UCSD-AML1 (cell line): ENCODE data around the gene SNTG2.
"Not testable (repeated sequence)": the region's sequence is repeated elsewhere in the genome, so short reads cannot be mapped to it uniquely, and the experiment has no call there.

Experiments used
- DNase-seq: peaks from one replicate; lab custom pipeline; 2025; ENCODE audit not compliant: unreplicated experiment; lab: John Stamatoyannopoulos, UW

The SNTG2 gene

DNA sequence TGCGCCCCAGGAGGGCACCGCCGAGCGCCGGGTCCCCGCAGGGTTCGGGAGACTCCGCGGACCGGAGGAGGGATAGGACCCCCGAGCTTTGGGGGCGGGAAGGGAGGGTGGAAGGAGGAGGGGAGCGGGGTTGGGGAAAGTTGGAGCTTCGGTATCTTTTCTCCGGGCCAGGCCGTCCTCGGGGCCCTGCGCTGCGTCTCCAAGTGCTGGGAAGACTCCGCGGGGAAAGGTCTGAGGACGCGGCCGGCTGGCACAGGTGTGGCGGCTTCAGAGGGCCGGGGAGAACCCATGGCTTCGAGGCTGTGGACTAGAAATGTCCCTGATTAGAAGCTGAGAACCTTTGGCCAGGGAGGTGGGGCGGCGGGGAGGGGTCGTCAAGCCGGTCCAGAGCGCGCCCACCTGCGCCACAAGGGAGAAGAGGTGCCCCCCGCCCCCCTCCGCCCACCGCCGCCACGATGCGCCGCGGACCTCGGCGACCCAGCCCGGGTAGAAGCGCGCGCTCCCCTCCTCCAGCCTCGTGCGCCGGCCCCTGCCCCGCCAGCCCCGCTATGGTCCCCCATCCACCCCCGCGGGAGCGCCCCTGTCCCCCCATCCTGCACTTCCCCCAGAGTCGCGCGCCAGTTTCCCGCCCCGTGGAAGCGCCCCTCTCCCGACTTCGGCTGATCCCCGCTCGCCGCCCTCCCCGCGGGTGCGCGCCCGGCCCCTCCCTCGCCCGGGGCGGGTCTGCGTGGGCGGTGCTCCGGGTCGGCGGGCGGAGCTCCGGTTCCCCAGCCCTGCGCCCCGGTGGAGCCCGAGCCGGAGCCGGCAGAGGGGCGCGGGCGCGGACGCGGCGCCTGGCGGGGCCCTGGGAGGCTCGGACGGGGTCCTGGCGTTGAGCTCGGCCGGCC lies at the start of gene SNTG2:
TSS of gene SNTG2 (plus strand) at position 770 of the 887 bp plus-strand sequence. CDS start 148 bp downstream, outside the sequence.
- DNase-seq: no peak

- no peak for DNase-seq
These were observed 48.1 kb upstream of the SNTG2 start for GRCh38 chr2:902584-902983.

- DNase-seq: no peak
These were observed 47.3 kb upstream of the SNTG2 start for GRCh38 chr2:903223-903900.

GRCh38 chr2:904246-905024 lies 46.2 kb upstream of the SNTG2 start:
- DNase-seq: no peak

GRCh38 chr2:905091-905832 lies 45.4 kb upstream of the SNTG2 start:
- no peak for DNase-seq

GRCh38 chr2:905833-906140 lies 44.9 kb upstream of the SNTG2 start:
- no peak for DNase-seq

DNA sequence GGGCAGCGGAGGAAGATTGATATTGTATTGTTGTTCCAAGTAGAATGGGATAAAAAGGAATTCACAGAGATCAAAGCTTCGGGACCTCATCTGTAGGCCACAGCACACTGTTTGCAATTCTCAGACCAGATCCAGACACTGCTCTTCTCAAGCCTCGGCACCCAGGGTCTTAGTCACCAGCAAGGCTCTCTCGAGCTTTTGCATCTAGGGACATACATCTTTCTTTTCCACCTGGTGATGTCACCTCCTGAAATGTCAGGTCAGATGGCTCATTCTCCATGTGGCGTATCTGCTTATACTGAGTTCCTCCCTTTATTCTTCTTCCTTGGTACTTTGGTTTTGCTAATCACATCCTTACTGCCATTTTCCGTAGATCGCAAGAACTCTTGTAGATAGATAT lies 42.9 kb upstream of the SNTG2 start:
- DNase-seq: no peak

GRCh38 chr2:908568-908967 lies 42.1 kb upstream of the SNTG2 start:
- no peak for DNase-seq

DNA sequence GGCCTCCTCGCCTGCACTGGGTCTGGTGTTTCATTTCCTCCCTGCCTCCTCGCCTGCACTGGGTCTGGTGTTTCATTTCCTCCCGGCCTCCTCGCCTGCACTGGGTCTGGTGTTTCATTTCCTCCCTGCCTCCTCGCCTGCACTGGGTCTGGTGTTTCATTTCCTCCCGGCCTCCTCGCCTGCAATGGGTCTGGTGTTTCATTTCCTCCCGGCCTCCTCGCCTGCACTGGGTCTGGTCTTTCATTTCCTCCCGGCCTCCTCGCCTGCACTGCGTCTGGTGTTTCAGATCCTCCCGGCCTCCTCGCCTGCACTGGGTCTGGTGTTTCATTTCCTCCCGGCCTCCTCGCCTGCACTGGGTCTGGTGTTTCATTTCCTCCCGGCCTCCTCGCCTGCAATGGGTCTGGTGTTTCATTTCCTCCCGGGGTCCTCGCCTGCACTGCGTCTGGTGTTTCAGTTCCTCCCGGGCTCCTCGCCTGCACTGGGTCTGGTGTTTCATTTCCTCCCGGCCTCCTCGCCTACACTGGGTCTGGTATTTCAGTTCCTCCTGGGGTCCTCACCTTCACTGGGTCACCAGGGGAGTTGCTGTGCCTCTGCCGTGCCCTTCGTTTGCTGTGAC lies 40.8 kb upstream of the SNTG2 start:
- DNase-seq: not testable (repeated sequence)

DNA sequence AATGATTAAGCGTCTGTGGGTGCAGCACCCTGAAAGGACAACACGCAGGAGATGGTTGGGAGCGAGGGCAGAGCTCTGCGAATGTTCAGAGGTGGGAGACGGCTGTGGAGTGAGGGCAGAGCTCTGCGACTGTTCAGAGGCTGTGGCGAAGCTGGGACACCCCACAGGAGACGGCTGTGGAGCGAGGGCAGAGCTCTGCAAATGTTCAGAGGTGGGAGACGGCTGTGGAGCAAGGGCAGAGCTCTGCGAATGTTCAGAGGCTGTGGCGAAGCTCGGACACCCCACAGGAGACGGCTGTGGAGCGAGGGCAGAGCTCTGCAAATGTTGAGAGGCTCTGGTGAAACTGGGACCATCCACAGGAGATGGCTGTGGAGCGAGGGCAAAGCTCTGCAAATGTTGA lies 40.0 kb upstream of the SNTG2 start:
- DNase-seq: no peak

- no peak for DNase-seq
These were observed 34.7 kb upstream of the SNTG2 start for GRCh38 chr2:915979-916378.

DNA sequence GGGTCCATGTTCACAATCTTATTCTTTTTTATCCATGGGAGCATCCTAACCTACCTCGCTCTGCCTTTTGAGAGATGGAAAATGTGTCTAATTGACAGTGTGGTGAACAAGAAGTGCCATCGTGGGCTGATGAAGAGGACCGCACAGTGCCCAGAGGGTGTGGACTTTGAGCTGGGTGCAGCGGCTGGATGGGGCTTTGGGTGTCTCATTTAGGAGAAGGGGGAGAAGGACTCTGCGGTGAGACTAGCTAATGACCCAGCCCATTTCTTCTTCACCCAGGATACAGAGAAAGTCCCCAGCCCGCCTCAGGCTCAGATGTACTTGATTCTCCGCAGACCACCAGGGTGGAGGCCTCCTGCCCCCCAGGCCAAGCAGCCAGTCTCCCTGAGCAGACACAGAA lies 33.7 kb upstream of the SNTG2 start:
- DNase-seq: no peak

- DNase-seq: no peak
These were observed 31.0 kb upstream of the SNTG2 start for GRCh38 chr2:919672-920071.

GRCh38 chr2:920573-920972 lies 30.1 kb upstream of the SNTG2 start:
- DNase-seq: no peak

GRCh38 chr2:920999-921398 lies 29.6 kb upstream of the SNTG2 start:
- no peak for DNase-seq

GRCh38 chr2:922185-922584 lies 28.5 kb upstream of the SNTG2 start:
- DNase-seq: no peak

DNA sequence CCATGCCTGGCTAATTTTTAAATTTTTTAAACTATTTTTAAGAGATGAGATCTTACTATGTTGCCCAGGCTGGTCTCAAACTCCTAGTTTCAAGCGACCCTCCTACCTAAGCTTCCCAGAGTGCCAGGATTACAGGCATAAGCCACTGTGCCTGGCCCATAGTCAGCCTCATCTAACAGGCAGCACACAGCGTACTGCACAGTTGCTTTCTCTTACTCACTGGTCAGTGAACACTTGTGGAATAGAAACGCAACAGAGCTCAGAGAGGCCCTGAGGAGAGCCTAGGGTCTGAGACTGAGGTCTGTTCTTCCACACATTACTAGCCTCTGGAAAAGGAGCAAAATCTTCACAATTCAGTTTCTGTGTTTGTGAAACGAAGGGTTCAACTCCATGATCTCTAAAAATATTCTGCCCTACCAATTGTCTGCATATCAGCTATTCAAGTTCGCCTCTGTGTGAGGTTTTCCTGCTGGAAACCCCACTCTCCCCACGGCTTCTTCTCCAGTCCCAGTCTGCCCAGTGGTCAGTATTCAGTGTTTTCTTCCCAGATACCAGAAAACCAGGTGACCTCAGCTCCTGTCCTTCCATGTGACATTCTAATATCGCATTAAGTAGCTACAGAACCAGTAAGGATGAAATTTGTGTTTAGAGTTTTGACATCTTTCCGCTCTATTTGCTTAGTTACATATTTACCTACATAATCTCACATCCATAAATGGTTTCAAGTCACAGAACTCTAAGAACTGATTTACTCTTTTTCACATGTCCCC lies 26.6 kb upstream of the SNTG2 start:
- DNase-seq: no peak

DNA sequence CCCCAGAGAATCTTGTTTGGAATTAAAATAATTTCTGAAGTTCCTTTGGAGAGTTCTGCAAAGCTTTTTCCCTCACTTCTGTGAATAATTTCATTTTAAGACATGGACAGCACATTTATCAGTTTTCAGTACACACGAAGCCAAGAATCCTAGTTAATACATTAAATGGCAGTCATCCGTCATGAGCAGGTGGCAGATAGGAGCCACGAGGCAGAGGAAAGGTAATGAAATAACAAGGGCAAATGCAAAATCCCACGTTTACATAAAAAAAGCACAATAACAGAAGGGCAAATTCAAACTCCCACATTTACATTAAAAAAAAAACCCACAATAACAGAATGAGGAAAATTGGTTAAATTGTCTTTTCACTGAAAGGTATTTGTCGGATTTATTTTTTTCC lies 25.9 kb upstream of the SNTG2 start:
- no peak for DNase-seq

DNA sequence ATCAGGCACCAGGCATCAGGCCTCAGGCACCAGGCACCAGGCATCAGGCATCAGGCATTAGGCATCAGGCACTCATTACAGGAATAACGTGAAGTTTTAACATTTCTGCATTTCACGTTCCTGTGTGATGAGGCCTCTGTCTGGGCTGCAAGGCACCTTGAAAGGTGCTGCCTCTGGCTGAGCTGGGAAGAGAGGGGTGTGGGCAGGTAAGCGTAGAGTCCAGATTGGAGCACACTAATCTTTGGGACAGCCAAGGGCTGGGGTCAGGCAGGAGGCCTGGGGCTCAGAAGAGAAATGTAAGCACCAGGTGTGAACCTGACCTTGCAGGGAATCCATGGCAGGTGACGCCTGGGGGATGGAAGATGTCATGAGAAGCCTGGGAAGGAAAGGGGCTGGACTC lies 25.3 kb upstream of the SNTG2 start:
- no peak for DNase-seq

GRCh38 chr2:925711-926110 lies 24.9 kb upstream of the SNTG2 start:
- no peak for DNase-seq
